Calu3 (cell line): ENCODE measurements around the gene ARHGEF10L. TPM values are rescaled to one million over a fixed set of nuclear protein-coding genes. Genes with fewer than 3 reads are reported as not detected.

Experiments
- BruUV-seq: library from RNA; stranded (reverse); fragments of 400-500 nt; replicated peaks from 2 replicates; lab custom pipeline; 2021; lab: Mats Ljungman, UMichigan
- CTCF ChIA-PET: fragments of 300-600 bp; sonication (Branson Sonifier 250); formaldehyde crosslinking; loops from one replicate; lab custom pipeline; 2022; ENCODE audit warnings: antibody characterized with exemption; lab: Charles Lee
- DNase-seq: peaks from one replicate; pipeline ENCODE4 v3.0.0; 2022
- H3K27ac Mint-ChIP-seq: one replicate; pipeline ENCODE4 v1.8.0; 2022; ENCODE audit warnings: mixed read lengths; ENCODE audit not compliant: unreplicated experiment
- H3K27me3 Mint-ChIP-seq: one replicate; pipeline ENCODE4 v1.8.0; 2022; ENCODE audit warnings: mixed read lengths; ENCODE audit not compliant: unreplicated experiment
- H3K36me3 Mint-ChIP-seq: one replicate; pipeline ENCODE4 v1.8.0; 2022; ENCODE audit warnings: mild to moderate bottlenecking, moderate library complexity, mixed read lengths; ENCODE audit not compliant: insufficient read depth, unreplicated experiment
- H3K4me1 Mint-ChIP-seq: one replicate; pipeline ENCODE4 v1.8.0; 2022; ENCODE audit warnings: mild to moderate bottlenecking, low read depth, mixed read lengths; ENCODE audit not compliant: unreplicated experiment
- H3K4me3 Mint-ChIP-seq: one replicate; pipeline ENCODE4 v1.8.0; 2022; ENCODE audit warnings: mild to moderate bottlenecking, low read depth, moderate library complexity, mixed read lengths; ENCODE audit not compliant: unreplicated experiment
- H3K9me3 Mint-ChIP-seq: one replicate; pipeline ENCODE4 v1.8.0; 2022; ENCODE audit warnings: low read depth, mixed read lengths; ENCODE audit not compliant: unreplicated experiment
- CTCF ChIP-seq: fragments of 200-600 bp; IDR thresholded peaks from one replicate; pipeline ENCODE4 v1.8.0; 2022; ENCODE audit warnings: antibody characterized with exemption; ENCODE audit not compliant: unreplicated experiment
- intact Hi-C: fragments of 100-400 bp; cut with micrococcal nuclease; formaldehyde crosslinking; loops from one replicate; pipeline ENCODE4 v1.10.0; 2022; ENCODE audit not compliant: unreplicated experiment
- total RNA-seq: library from RNA; stranded (reverse); gene quantifications from 2 replicates; pipeline ENCODE4 v1.2.3, GENCODE V29; 2022

Gene ARHGEF10L
- total RNA-seq, 1 experiment from 2014 or later, result 20.1 TPM

GRCh38 chr1:17601643-17602382 is 62.3 kb downstream of the ARHGEF10L start:
- Mint-ChIP-seq H3K27me3 (no peaks in the 10 kb centered on the region), H3K4me3 (no peak overlapping the region), H3K4me1 (peaks cover 7% of the 10 kb centered on the region), H3K27ac (no peak overlapping the region), H3K36me3 (no peaks in the 10 kb centered on the region), H3K9me3 (no peaks in the 10 kb centered on the region)
- BruUV-seq, result no TSS peak
- no peak for TF ChIP-seq CTCF
- no peak for DNase-seq
- CTCF ChIA-PET, result no interaction called here
- intact Hi-C loops, result no loop called here

- no peaks in the 10 kb centered on the region for H3K9me3 Mint-ChIP-seq
- CTCF ChIA-PET, result interaction anchor here (0.7 kb wide), 1 partner anchor 628 kb away, joined by 4 read pairs; no protein-coding TSS in a partner anchor
- H3K4me1 Mint-ChIP-seq, result peaks cover 7% of the 10 kb centered on the region
- no TSS peak for BruUV-seq
- no peaks in the 10 kb centered on the region for H3K27me3 Mint-ChIP-seq
- H3K36me3 Mint-ChIP-seq, result no peaks in the 10 kb centered on the region
- no peak for DNase-seq
- no peak for TF ChIP-seq CTCF
- H3K27ac Mint-ChIP-seq, result no peak overlapping the region
- intact Hi-C loops, result no loop called here
- H3K4me3 Mint-ChIP-seq, result no peak overlapping the region
Measured at GRCh38 chr1:17603091-17603841, 63.8 kb downstream of the ARHGEF10L start.

DNA sequence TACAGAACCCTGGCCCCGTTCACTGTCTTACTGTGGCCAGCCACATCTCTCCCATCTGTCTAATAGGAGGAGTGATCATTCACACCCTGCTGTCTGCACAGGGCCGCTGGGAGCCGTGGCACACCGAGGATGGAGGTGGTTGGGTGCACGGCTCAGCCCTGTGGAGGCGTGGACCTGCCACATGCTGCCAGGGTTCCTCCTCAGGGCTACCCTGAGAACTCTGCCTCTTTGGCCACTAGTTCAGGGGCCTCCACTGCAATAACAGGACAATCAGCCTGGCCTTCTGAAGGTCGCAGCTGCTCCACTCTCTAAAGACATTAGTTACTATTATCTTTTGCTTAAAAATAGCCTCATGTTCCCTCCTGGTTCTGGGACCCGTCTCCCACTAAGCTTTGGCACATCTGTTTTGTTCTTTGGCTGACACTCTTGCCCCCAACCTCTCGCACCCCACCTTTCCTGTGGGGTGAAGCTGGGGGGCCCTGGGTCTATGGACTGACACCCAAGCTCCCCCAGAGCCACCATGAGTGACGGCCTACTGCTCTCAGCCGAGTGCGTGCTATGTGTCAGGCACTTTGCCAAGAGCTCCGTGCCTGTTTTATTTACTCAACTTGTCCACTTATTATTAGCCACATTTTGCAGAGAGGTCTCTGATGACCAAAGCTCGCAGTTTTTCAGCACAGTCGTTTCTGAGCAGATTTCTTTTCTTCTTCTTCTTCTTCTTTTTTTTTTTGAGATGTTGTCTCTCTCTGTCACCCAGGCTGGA is 66.3 kb downstream of the ARHGEF10L start:
- TF ChIP-seq CTCF, result no peak
- no TSS peak for BruUV-seq
- CTCF ChIA-PET, result interaction anchor here (2.2 kb wide), 2 partner anchors 104 to 111 kb away, joined by 10 to 40 read pairs; no protein-coding TSS in a partner anchor
- no peaks in the 10 kb centered on the region for H3K36me3 Mint-ChIP-seq
- no peaks in the 10 kb centered on the region for H3K9me3 Mint-ChIP-seq
- peaks cover 7% of the 10 kb centered on the region for H3K4me1 Mint-ChIP-seq
- no peak overlapping the region for H3K4me3 Mint-ChIP-seq
- H3K27me3 Mint-ChIP-seq, result no peaks in the 10 kb centered on the region
- no peak for DNase-seq
- H3K27ac Mint-ChIP-seq, result no peak overlapping the region
- intact Hi-C loops, result loop anchor here (2.0 kb wide), 1 partner anchor 111 kb away; no protein-coding TSS in a partner anchor

DNA sequence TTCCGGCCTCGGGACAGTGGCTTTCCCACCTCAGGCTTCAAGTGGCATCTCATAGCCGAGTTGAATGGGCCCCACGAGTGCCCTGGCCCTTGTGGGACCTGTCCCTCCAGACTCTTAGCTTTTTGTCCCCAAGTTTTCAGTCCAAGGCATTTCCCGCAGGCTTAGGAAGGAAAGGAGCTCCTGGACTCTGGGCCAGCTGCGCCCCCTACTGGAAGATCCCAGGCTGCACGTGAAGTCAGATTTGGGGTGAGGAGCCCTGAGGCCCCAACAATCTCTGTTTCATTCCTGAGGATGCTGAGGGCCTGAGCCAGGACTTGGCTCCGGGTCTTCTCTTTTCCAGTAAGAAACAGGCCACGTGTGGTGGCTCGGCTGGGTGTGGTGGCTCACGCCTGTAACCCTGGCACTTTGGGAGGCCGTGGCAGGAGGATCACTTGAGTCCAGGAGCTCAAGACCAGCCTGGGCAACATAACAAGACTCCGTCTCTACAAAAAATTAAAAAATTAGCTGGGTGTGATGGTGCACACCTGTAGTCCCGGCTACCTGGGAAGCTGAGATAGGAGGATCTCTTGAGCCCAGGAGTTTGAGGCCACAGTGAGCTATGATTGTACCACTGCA is 67.4 kb downstream of the ARHGEF10L start:
- BruUV-seq, result no TSS peak
- Mint-ChIP-seq H3K4me3 (no peak overlapping the region), H3K9me3 (no peaks in the 10 kb centered on the region), H3K27ac (no peak overlapping the region), H3K27me3 (no peaks in the 10 kb centered on the region), H3K4me1 (peaks cover 7% of the 10 kb centered on the region), H3K36me3 (no peaks in the 10 kb centered on the region)
- DNase-seq, result peak; percentile 69
- CTCF ChIA-PET, result interaction anchor here (0.7 to 2.2 kb wide), 12 partner anchors 16 to 997 kb away, joined by 3 to 40 read pairs (median 4); partner anchors contain the start of gene ARHGEF10L
- peak; percentile 74 for TF ChIP-seq CTCF
- intact Hi-C loops, result loop anchor here (1.0 to 2.0 kb wide), 2 partner anchors 105 to 112 kb away; no protein-coding TSS in a partner anchor
